CD4-positive, alpha-beta T cell (primary cell): Measurements from ENCODE around the gene MAN1C1. TPM values are rescaled to one million over a fixed set of nuclear protein-coding genes. Genes with fewer than 3 reads are reported as not detected.

Experiments
- ATAC-seq: fragments of 200-7000 bp; cut with Tn5 transposase; one replicate; pipeline ENCODE4 v1.10.0; 2022; ENCODE audit warnings: mild to moderate bottlenecking; ENCODE audit not compliant: poor library complexity
- CTCF ChIA-PET: fragments of 350-600 bp; sonication (Branson Sonifier 250); formaldehyde crosslinking; loops from one replicate; lab custom pipeline; 2021; ENCODE audit warnings: antibody characterized with exemption, inconsistent platforms; lab: Charles Lee
- POLR2A ChIA-PET: fragments of 350-600 bp; sonication (Branson Sonifier 250); formaldehyde crosslinking; loops from one replicate; lab custom pipeline; 2021; ENCODE audit warnings: antibody characterized with exemption, inconsistent platforms; lab: Charles Lee
- DNase-seq, 14 experiments: peaks; one replicate each; pipeline ENCODE4 v3.0.0-alpha.2; 2013 to 2020; ENCODE audit warnings: mixed read lengths in 2 of 14
- H3K27ac ChIP-seq, 2 donors: one replicate each; pipeline versions ENCODE4 v1.5.1 to v1.7.0; 2013; ENCODE audit warnings: low read length in 2 of 2, low read depth in 1 of 2, mild to moderate bottlenecking in 1 of 2
- H3K27me3 ChIP-seq, 2 experiments: 1 replicate in 1 of 2; 2 replicates in 1 of 2; pipeline versions ENCODE4 v1.6.1 to v1.7.0; 2013; ENCODE audit warnings: low read length in 2 of 2, control low read depth in 1 of 2, mild to moderate bottlenecking in 1 of 2, moderate library complexity in 1 of 2; ENCODE audit not compliant: insufficient read depth in 2 of 2, control insufficient read depth in 1 of 2
- H3K36me3 ChIP-seq: one replicate; pipeline ENCODE4 v1.6.1; 2013; ENCODE audit warnings: low read length, control low read depth; ENCODE audit not compliant: insufficient read depth
- H3K4me1 ChIP-seq: one replicate; pipeline ENCODE4 v1.6.1; 2013; ENCODE audit warnings: low read length, control low read depth; ENCODE audit not compliant: insufficient read depth
- H3K4me3 ChIP-seq: one replicate; pipeline ENCODE4 v1.5.1; 2013; ENCODE audit warnings: mild to moderate bottlenecking, low read length, moderate library complexity
- H3K9me3 ChIP-seq, 2 experiments: 1 replicate in 1 of 2; 2 replicates in 1 of 2; pipeline versions ENCODE4 v1.6.1 to v1.7.0; 2013; ENCODE audit warnings: low read length in 2 of 2, mild to moderate bottlenecking in 2 of 2, control low read depth in 1 of 2, moderate library complexity in 1 of 2; ENCODE audit not compliant: control insufficient read depth in 1 of 2, insufficient read depth in 1 of 2
- H3K27ac Mint-ChIP-seq: one replicate; pipeline ENCODE4 v1.8.0; 2020; ENCODE audit warnings: mixed read lengths
- H3K27me3 Mint-ChIP-seq: one replicate; pipeline ENCODE4 v1.8.0; 2021; ENCODE audit warnings: mixed read lengths
- H3K36me3 Mint-ChIP-seq: one replicate; pipeline ENCODE4 v1.8.0; 2021; ENCODE audit warnings: low read depth, mixed read lengths
- H3K4me1 Mint-ChIP-seq: one replicate; pipeline ENCODE4 v1.8.0; 2021; ENCODE audit warnings: low read depth, mixed read lengths
- H3K4me3 Mint-ChIP-seq: one replicate; pipeline ENCODE4 v1.8.0; 2020; ENCODE audit warnings: mild to moderate bottlenecking, mixed read lengths
- H3K9me3 Mint-ChIP-seq: one replicate; pipeline ENCODE4 v1.8.0; 2020; ENCODE audit warnings: mixed read lengths
- intact Hi-C, 2 experiments: fragments of 100-400 bp; cut with DNase I in 1 of 2; cut with micrococcal nuclease in 1 of 2; formaldehyde crosslinking; loops; one replicate each; pipeline versions ENCODE4 v1.15.1 to v1.9.0; 2023 to 2025; cut with DNase I, micrococcal nuclease
- total RNA-seq, 174 experiments: library from RNA in 2 of 174; stranded (reverse) in 2 of 174; gene quantifications; one replicate each; pipeline ENCODE4 v1.2.3 and lab custom pipeline; 2021 to 2026
- TF ChIP-seq, protein P1 (sequence below): fragments of 200-600 bp; IDR thresholded peaks from one replicate; pipeline ENCODE4 v1.8.0; 2022; ENCODE audit warnings: antibody characterized with exemption, mild to moderate bottlenecking

The MAN1C1 gene
- total RNA-seq, 2 experiments from 2014 or later: 44.4 to 46.9 TPM

DNA sequence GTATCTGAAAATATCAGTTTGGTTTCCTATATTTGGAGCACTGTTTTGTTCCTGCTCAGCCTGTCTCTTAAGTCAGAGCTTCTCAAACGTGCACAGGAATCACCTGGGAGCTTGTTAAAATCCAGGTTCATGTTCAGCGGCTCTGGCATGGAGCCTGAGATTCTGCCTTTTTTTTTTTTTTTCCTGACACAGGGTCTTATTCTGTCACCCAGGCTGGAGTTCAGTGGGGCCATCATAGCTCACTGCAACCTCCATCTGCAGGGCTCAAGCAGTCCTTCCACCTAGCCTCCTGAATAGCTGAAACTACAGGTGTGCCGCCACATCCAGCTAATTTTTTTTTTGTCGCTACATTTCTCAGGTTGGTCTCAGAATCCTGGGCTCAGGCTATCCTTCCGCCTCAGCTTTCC, 171.2 kb downstream of the MAN1C1 start:
- TF ChIP-seq, protein P1, sequence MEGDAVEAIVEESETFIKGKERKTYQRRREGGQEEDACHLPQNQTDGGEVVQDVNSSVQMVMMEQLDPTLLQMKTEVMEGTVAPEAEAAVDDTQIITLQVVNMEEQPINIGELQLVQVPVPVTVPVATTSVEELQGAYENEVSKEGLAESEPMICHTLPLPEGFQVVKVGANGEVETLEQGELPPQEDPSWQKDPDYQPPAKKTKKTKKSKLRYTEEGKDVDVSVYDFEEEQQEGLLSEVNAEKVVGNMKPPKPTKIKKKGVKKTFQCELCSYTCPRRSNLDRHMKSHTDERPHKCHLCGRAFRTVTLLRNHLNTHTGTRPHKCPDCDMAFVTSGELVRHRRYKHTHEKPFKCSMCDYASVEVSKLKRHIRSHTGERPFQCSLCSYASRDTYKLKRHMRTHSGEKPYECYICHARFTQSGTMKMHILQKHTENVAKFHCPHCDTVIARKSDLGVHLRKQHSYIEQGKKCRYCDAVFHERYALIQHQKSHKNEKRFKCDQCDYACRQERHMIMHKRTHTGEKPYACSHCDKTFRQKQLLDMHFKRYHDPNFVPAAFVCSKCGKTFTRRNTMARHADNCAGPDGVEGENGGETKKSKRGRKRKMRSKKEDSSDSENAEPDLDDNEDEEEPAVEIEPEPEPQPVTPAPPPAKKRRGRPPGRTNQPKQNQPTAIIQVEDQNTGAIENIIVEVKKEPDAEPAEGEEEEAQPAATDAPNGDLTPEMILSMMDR: no peak
- no peak overlapping the region for H3K4me3 ChIP-seq
- CTCF ChIA-PET: interaction anchor here (0.9 to 2.5 kb wide), 2 partner anchors 8 to 179 kb away, joined by 3 to 6 read pairs; no protein-coding TSS in a partner anchor
- H3K27ac ChIP-seq: no peak overlapping the region
- ATAC-seq (no peak), DNase-seq (no peak)
- no peaks in the 10 kb centered on the region for H3K27me3 ChIP-seq
- H3K27ac Mint-ChIP-seq: peak overlapping the region; percentile 39
- H3K4me1 Mint-ChIP-seq: no peaks in the 10 kb centered on the region
- H3K36me3 Mint-ChIP-seq: peaks cover 75% of the 10 kb centered on the region
- H3K36me3 ChIP-seq: peaks cover 57% of the 10 kb centered on the region
- no peak overlapping the region for H3K4me3 Mint-ChIP-seq
- intact Hi-C loops: no loop called here
- POLR2A ChIA-PET: interaction anchor here (0.6 to 2.8 kb wide), 3 partner anchors 13 to 210 kb away, joined by 3 to 12 read pairs (median 3); partner anchors contain the start of gene MTFR1L
- H3K9me3 ChIP-seq: no peaks in the 10 kb centered on the region
- H3K9me3 Mint-ChIP-seq: no peaks in the 10 kb centered on the region
- H3K4me1 ChIP-seq: no peaks in the 10 kb centered on the region
- no peaks in the 10 kb centered on the region for H3K27me3 Mint-ChIP-seq

DNA sequence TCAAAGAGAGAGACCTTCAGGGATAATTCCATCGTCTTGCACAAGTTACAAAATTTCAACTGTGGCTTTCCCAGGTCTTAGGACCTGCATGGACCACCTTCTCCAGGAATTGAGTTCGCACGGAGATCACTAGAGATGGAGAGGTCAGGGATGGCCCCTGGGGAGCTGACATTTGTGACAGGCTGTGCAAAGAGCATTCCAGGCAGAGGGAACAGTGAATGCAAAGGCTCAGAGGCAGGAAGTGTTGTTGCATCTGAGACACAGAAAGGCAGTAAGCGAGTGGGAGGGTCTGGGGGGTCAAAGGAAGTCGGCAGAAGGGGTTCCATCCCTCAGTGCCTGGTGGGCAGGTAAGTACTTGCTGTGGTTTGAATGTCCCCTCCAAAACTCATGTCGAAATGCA, 173.9 kb downstream of the MAN1C1 start:
- H3K27ac ChIP-seq: no peak overlapping the region
- no peaks in the 10 kb centered on the region for H3K9me3 ChIP-seq
- Mint-ChIP-seq H3K4me3 (no peak overlapping the region), H3K36me3 (peaks cover 49% of the 10 kb centered on the region), H3K9me3 (no peaks in the 10 kb centered on the region), H3K4me1 (peaks cover 17% of the 10 kb centered on the region), H3K27ac (peak overlapping the region; percentile 62), H3K27me3 (no peaks in the 10 kb centered on the region)
- DNase-seq (no peak), ATAC-seq (no peak)
- no peak overlapping the region for H3K4me3 ChIP-seq
- H3K36me3 ChIP-seq: peaks cover 42% of the 10 kb centered on the region
- no peaks in the 10 kb centered on the region for H3K27me3 ChIP-seq
- TF ChIP-seq, protein P1: no peak
- ChIA-PET POLR2A (interaction anchor here (1.1 kb wide), 1 partner anchor 13 kb away, joined by 3 read pairs; no protein-coding TSS in a partner anchor), CTCF (no interaction called here)
- H3K4me1 ChIP-seq: peaks cover 8% of the 10 kb centered on the region
- intact Hi-C loops: no loop called here

DNA sequence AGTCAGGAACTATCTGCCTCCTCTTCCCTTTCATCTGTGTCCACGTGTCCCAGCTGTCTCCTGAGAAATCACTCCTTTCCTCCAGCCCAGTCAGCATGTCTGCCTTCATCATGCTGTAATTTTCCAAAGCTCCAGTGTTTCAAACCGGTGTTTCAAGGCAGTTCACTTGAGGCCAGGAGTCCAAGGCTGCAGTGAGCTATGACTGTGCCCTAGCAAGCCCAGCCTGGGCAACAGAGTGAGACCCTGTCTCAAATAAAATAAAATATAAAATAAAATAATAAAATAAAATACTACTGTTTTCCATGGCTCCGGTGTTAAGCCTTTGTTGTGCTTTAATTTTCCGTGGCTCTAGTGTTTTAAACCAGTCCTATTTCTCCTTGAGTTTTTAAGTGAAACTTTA, 175.5 kb downstream of the MAN1C1 start:
- ATAC-seq (no peak), DNase-seq (no peak)
- peaks cover 23% of the 10 kb centered on the region for H3K4me1 ChIP-seq
- H3K4me3 Mint-ChIP-seq: no peak overlapping the region
- no peak overlapping the region for H3K4me3 ChIP-seq
- peaks cover 28% of the 10 kb centered on the region for H3K36me3 ChIP-seq
- H3K36me3 Mint-ChIP-seq: peaks cover 39% of the 10 kb centered on the region
- H3K27ac ChIP-seq: no peak overlapping the region
- intact Hi-C loops: no loop called here
- TF ChIP-seq, protein P1: no peak
- peaks cover 31% of the 10 kb centered on the region for H3K4me1 Mint-ChIP-seq
- no peaks in the 10 kb centered on the region for H3K27me3 ChIP-seq
- no peaks in the 10 kb centered on the region for H3K9me3 ChIP-seq
- H3K27me3 Mint-ChIP-seq: no peaks in the 10 kb centered on the region
- no peak overlapping the region for H3K27ac Mint-ChIP-seq
- H3K9me3 Mint-ChIP-seq: no peaks in the 10 kb centered on the region
- CTCF ChIA-PET: no interaction called here
- POLR2A ChIA-PET: interaction anchor here (2.1 kb wide), 1 partner anchor 28 kb away, joined by 5 read pairs; the partner anchor contains the start of gene MTFR1L
